Inferior parietal cortex (tissue), 1 donor: ENCODE data around the gene HTR7.

ENCODE experiments used
- DNase-seq: peaks from one replicate; pipeline ENCODE4 v3.0.0-alpha.2; 2016; ENCODE audit errors: extremely low spot score

Gene HTR7

GRCh38 chr10:90740265-90740664, 117.6 kb downstream of the HTR7 start:
- DNase-seq, result no peak

- DNase-seq, result no peak
Observed at GRCh38 chr10:90738885-90739284, 119.0 kb downstream of the HTR7 start.

GRCh38 chr10:90734415-90734814, 123.4 kb downstream of the HTR7 start:
- no peak for DNase-seq

GRCh38 chr10:90732581-90732980, 125.3 kb downstream of the HTR7 start:
- DNase-seq, result no peak

- DNase-seq, result no peak
Observed at GRCh38 chr10:90723416-90724068, 134.3 kb downstream of the HTR7 start.

GRCh38 chr10:90722832-90723231, 135.0 kb downstream of the HTR7 start:
- DNase-seq, result no peak

- no peak for DNase-seq
Observed at GRCh38 chr10:90718182-90718581, 139.7 kb downstream of the HTR7 start.

- DNase-seq, result no peak
Observed at GRCh38 chr10:90712529-90712928, 145.3 kb downstream of the HTR7 start.

GRCh38 chr10:90709727-90710126, 148.1 kb downstream of the HTR7 start:
- DNase-seq, result no peak

GRCh38 chr10:90707657-90708056, 150.2 kb downstream of the HTR7 start:
- DNase-seq, result no peak

GRCh38 chr10:90701428-90701827, 156.4 kb downstream of the HTR7 start:
- no peak for DNase-seq

GRCh38 chr10:90695915-90696676, 161.7 kb downstream of the HTR7 start:
- DNase-seq, result no peak
